DLD1 (cell line): ENCODE results near the gene EXOC4.

Experiments
- in situ Hi-C: cut with HindIII; loops from 2 replicates; pipeline ENCODE4 v1.10.0; 2017; ENCODE audit warnings: low sequenced_read_pairs

Gene EXOC4

GRCh38 chr7:133997463-133997862 is 744.6 kb downstream of the EXOC4 start:
- in situ Hi-C loops: no loop called here

GRCh38 chr7:133999178-133999577 is 746.3 kb downstream of the EXOC4 start:
- in situ Hi-C loops: no loop called here

GRCh38 chr7:134004829-134005505 is 752.1 kb downstream of the EXOC4 start:
- in situ Hi-C loops: no loop called here

- in situ Hi-C loops: no loop called here
Observed at GRCh38 chr7:134009314-134010110, 756.6 kb downstream of the EXOC4 start.

GRCh38 chr7:134013249-134013648 is 760.4 kb downstream of the EXOC4 start:
- in situ Hi-C loops: no loop called here

- in situ Hi-C loops: no loop called here
Observed at GRCh38 chr7:134014935-134015334, 762.1 kb downstream of the EXOC4 start.

- in situ Hi-C loops: no loop called here
Observed at GRCh38 chr7:134016223-134016941, 763.5 kb downstream of the EXOC4 start.

GRCh38 chr7:134016942-134017303 is 764.0 kb downstream of the EXOC4 start:
- in situ Hi-C loops: no loop called here

GRCh38 chr7:134018306-134018705 is 765.4 kb downstream of the EXOC4 start:
- in situ Hi-C loops: no loop called here

GRCh38 chr7:134019251-134019650 is 766.4 kb downstream of the EXOC4 start:
- in situ Hi-C loops: no loop called here

- in situ Hi-C loops: no loop called here
Observed at GRCh38 chr7:134021836-134022235, 769.0 kb downstream of the EXOC4 start.

GRCh38 chr7:134022286-134022911 is 769.5 kb downstream of the EXOC4 start:
- in situ Hi-C loops: no loop called here

GRCh38 chr7:134024739-134025138 is 771.9 kb downstream of the EXOC4 start:
- in situ Hi-C loops: no loop called here

GRCh38 chr7:134028853-134029252 is 776.0 kb downstream of the EXOC4 start:
- in situ Hi-C loops: no loop called here

- in situ Hi-C loops: no loop called here
Observed at GRCh38 chr7:134029743-134030142, 776.9 kb downstream of the EXOC4 start.

GRCh38 chr7:134030460-134030865 is 777.6 kb downstream of the EXOC4 start:
- in situ Hi-C loops: no loop called here

GRCh38 chr7:134031835-134032617 is 779.1 kb downstream of the EXOC4 start:
- in situ Hi-C loops: no loop called here

- in situ Hi-C loops: no loop called here
Observed at GRCh38 chr7:134034652-134035051, 781.8 kb downstream of the EXOC4 start.

- in situ Hi-C loops: no loop called here
Observed at GRCh38 chr7:134037991-134038390, 785.1 kb downstream of the EXOC4 start.

GRCh38 chr7:134040988-134041387 is 788.1 kb downstream of the EXOC4 start:
- in situ Hi-C loops: no loop called here

- in situ Hi-C loops: no loop called here
Observed at GRCh38 chr7:134041477-134041876, 788.6 kb downstream of the EXOC4 start.
